ENCODE results near the gene MARCHF11. TPM values are rescaled to one million over a fixed set of nuclear protein-coding genes. Genes with fewer than 3 reads are reported as not detected.

Gene MARCHF11
- total RNA-seq, 6 experiments from 2014 or later, result not detected

DNA sequence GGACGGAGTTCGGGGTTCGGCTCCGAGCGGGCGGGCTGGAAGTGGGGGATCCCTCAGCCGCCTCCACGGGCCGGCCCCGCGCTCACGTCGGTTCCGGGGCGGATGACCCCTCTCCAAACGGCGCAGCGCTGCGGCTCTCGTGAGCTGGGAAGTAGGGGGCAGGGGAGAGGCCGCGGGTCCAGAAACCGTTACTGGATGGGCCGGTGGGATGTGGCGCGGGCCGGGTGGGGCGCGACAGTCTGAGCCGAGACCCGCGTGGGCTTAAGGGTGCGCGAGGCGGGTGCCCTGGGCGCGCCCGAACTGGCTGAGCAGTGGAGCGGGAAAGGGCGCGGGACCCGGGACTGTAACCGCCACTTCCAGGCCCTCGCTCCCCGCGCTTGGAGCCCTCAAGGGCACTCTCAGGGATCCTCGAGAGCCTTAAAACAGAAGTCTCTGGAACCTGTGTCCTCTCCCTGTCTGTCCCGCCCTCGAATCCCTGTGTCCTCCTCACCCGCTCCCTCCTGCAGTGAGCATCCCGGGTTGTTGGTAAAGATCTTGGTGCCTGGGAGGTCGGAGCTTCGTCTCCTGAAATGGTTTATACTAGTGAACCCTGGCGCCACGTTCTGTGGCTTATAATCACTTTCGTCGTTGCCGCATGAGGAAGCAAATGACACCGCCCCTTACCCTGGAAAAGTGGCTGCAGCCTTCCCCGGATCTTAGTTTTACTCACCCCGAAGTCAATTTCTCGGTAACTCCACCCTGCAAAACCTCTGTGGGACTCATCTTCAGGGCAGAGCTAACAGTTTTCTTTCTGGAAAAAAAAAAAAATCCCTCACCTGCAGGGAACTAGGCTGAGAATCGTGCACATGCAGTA, 571 bp upstream of the MARCHF11 start:
- TF ChIP-seq, protein P1, sequence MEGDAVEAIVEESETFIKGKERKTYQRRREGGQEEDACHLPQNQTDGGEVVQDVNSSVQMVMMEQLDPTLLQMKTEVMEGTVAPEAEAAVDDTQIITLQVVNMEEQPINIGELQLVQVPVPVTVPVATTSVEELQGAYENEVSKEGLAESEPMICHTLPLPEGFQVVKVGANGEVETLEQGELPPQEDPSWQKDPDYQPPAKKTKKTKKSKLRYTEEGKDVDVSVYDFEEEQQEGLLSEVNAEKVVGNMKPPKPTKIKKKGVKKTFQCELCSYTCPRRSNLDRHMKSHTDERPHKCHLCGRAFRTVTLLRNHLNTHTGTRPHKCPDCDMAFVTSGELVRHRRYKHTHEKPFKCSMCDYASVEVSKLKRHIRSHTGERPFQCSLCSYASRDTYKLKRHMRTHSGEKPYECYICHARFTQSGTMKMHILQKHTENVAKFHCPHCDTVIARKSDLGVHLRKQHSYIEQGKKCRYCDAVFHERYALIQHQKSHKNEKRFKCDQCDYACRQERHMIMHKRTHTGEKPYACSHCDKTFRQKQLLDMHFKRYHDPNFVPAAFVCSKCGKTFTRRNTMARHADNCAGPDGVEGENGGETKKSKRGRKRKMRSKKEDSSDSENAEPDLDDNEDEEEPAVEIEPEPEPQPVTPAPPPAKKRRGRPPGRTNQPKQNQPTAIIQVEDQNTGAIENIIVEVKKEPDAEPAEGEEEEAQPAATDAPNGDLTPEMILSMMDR (IDR thresholded peaks at IDR 0.05), result no peak
- no peak for TF ChIP-seq POLR2A (IDR thresholded peaks at IDR 0.05)
- ATAC-seq, result no peak

DNA sequence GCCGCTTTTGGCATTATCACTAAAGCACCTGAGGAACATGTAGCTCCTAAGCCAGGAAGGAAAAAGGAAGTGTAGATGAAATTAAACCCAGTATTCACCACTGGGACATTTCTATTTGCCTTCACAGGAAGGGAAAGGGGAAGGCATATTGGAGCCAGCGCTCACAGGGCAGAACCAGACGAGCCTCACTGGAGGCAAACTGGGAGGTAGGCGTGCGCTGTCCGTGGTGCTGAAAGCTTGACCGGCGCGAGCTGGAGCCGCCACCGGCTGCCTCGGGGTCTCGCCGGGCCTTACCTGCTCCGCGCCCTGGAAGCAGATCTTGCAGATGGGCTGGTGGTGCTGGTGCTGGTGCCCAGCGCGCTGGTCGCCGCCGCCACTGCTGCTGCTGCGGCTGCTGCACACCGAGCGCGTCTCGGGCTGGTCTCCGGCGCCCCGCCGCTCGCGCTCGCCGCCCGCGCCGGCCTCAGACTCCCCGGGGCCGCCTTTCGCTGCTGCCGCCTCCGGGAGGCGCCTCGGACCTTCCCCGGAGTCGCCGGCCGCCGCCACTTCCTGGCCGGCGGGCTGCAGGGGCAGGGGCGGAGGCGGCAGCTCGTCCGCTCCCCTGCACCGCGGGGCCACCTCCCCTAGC, 732 bp downstream of the MARCHF11 start:
- intact Hi-C loops (cut with DNase I), result no loop called here
- Histone ChIP-seq H3K27ac (no peak overlapping the region), H3K9me3 (no peaks in the 10 kb centered on the region), H3K36me3 (no peaks in the 10 kb centered on the region), H3K4me1 (no peaks in the 10 kb centered on the region), H3K27me3 (no peaks in the 10 kb centered on the region), H3K4me3 (peak overlapping the region in 1 of 3 donors; percentile 27)
- DNase-seq (peak in 2 of 3 donors; percentile 63 to 70), ATAC-seq (peak; percentile 54 to 89 (median 78))
- TF ChIP-seq, protein P1 (IDR thresholded peaks at IDR 0.05), result no peak
- no peak for TF ChIP-seq POLR2A (IDR thresholded peaks at IDR 0.05)
- 13% methylated on average over 6 of the region's 57 CpGs for whole genome bisulfite sequencing (ENCODE audit: insufficient coverage, low coverage, low lambda C conversion rate, missing lambda C conversion rate)

More for the DNA sequence above, 571 bp upstream of the MARCHF11 start:
- DNase-seq, result no peak
- WGBS (ENCODE audit: insufficient coverage, low coverage, low lambda C conversion rate, missing lambda C conversion rate), result 3% methylated on average over 14 of the region's 63 CpGs
- H3K36me3 ChIP-seq, result no peaks in the 10 kb centered on the region
- no peak overlapping the region for H3K4me3 ChIP-seq
- no peak overlapping the region for H3K27ac ChIP-seq
- H3K9me3 ChIP-seq, result no peaks in the 10 kb centered on the region
- no peaks in the 10 kb centered on the region for H3K27me3 ChIP-seq
- H3K4me1 ChIP-seq, result no peaks in the 10 kb centered on the region
- intact Hi-C loops (cut with DNase I), result no loop called here

DNA sequence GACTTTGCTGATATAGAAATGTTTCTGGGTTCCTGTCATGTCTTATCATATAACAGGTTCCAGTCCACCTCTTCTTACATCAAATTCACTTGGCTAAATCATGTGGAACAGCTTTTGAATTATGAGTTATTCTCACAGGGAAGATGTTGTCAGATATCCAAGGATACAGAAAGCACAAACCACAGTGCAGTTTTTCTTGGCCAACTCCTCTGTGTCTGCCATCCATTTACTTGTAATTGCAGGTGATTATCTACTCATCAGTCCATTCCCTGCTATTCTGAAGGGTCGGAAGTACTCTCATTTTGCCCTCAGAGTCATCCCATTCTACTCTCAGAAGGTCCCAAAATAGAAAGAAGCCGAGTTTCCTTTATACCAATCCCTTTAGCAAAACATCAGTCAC, 10.0 kb downstream of the MARCHF11 start:
- H3K4me3 ChIP-seq, result no peak overlapping the region
- no peak for TF ChIP-seq POLR2A (IDR thresholded peaks at IDR 0.05)
- TF ChIP-seq, protein P1 (IDR thresholded peaks at IDR 0.05), result no peak
- H3K27ac ChIP-seq, result no peak overlapping the region
- no peak for ATAC-seq
- H3K9me3 ChIP-seq, result no peaks in the 10 kb centered on the region
- DNase-seq, result no peak
- H3K4me1 ChIP-seq, result no peaks in the 10 kb centered on the region
- intact Hi-C loops (cut with DNase I), result no loop called here
- H3K27me3 ChIP-seq, result no peaks in the 10 kb centered on the region
- WGBS (ENCODE audit: insufficient coverage, low coverage, low lambda C conversion rate, missing lambda C conversion rate), result 14% methylated on average over 2 of the region's 2 CpGs
- H3K36me3 ChIP-seq, result no peaks in the 10 kb centered on the region

DNA sequence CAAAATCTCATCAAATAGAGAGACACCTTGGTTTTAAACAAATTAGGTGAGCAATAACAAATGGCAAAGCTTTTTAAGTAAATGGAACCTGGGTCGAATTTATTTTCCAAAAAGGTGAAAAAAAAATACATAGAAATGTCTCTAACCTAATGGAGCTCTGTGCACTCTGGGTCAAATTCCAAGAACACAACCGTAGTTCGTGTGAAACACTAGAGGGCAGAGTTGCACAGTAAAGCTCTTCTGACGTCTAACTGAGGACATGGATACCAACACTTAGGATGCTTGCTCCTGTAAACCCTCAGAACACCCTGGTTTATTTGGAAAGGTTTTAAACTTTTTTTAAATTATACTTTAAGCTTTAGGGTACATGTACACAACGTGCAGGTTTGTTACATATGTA, 18.9 kb downstream of the MARCHF11 start:
- whole genome bisulfite sequencing (ENCODE audit: insufficient coverage, low coverage, low lambda C conversion rate, missing lambda C conversion rate), result 1% methylated on average over 5 of the region's 5 CpGs
- H3K27me3 ChIP-seq, result no peaks in the 10 kb centered on the region
- no peaks in the 10 kb centered on the region for H3K36me3 ChIP-seq
- H3K27ac ChIP-seq, result no peak overlapping the region
- intact Hi-C loops (cut with DNase I), result no loop called here
- H3K9me3 ChIP-seq, result no peaks in the 10 kb centered on the region
- H3K4me1 ChIP-seq, result no peaks in the 10 kb centered on the region
- DNase-seq (peak in 1 of 3 donors; percentile 43), ATAC-seq (peak; percentile 90 to 98 (median 96))
- TF ChIP-seq, protein P1 (IDR thresholded peaks at IDR 0.05), result peak; percentile 54 to 77 (median 70)
- TF ChIP-seq POLR2A (IDR thresholded peaks at IDR 0.05), result no peak
- no peak overlapping the region for H3K4me3 ChIP-seq

Measured in right lobe of liver (tissue), 6 donors.